Measurements from ENCODE around the gene ARHGEF35.
"Not testable (repeated sequence)": the region's sequence is repeated elsewhere in the genome, so short reads cannot be mapped to it uniquely, and the experiment has no call there.

The ARHGEF35 gene

DNA sequence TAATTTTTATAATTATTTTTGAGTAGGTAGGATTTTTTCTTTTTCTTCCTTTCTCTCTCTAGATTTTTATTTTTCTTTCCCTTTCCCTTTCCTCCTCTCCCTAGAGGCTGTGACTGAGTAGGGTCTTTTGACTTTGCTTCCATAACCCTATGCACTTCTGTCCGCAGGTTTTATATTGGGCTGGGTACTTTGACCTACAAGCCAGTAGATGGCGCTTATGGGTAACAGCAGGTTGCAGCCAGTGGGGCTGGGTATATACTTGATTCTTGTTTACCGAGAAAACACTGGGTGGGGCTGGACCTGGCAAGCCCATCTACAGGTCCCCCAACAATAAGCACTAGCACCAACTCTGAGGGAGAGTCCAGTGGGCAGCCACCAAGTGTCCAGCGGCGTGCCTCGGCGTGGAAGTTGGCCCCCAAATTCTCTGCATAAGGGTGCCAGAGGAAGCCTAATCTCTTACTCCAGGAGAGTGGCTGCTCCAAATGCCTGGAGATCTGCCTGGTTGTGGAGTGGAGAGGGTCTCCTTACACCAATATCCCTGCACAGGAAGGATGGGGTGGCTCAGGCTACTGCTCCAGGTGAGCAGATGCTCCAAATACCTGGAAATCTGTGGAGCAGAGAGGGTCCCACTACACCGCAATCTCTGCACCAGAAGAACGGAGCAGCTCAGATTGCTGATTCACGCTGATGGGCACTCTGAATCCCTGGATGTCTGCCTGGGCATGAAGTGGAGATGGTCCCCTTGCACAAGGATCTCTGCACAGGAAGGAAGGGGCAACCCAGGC lies 17.1 kb downstream of the ARHGEF35 start:
- peak; percentile 53 for DNase-seq

GRCh38 chr7:144174613-144175012 lies 21.0 kb downstream of the ARHGEF35 start:
- no peak for DNase-seq

- not testable (repeated sequence) for DNase-seq
Measured at GRCh38 chr7:144171594-144172350, 23.9 kb downstream of the ARHGEF35 start.

DNA sequence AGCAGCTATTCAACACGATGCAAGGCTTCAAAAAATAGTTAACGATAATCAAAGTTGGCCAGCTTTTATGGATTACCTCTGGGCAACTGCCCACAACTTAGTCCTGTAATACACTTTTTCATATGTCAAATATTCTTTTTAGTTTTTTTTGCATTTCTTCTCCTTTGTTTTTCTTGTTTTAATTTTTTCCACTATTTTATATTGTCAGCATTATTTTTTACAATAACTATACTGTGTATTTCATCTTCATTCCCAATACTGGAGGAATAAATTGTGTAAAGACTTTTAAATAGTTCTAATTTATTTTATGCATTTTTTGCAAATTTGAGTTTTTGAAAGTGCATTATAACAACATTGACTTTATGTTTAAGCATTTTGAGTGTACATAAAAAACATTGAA lies 30.8 kb downstream of the ARHGEF35 start:
- DNase-seq: no peak

DNA sequence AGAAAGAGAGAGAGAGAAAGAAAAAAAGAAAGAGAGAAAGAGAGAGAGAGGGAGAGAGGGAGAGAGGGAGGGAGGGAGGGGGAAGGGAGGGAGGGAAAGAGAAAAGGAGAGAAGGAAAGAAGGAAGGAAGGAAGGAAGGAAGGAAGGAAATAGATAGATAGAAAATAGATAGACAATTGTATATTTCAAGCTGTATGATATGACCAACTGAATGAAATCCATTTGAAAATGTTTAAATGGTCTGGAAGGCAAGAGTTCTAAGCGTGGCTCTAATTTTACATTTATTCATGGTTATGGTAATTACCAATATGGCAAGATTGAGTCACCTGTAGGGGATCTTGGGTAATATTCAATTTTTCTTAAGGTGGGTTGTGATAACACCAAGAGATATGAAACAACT lies 36.8 kb downstream of the ARHGEF35 start:
- DNase-seq: no peak

DNA sequence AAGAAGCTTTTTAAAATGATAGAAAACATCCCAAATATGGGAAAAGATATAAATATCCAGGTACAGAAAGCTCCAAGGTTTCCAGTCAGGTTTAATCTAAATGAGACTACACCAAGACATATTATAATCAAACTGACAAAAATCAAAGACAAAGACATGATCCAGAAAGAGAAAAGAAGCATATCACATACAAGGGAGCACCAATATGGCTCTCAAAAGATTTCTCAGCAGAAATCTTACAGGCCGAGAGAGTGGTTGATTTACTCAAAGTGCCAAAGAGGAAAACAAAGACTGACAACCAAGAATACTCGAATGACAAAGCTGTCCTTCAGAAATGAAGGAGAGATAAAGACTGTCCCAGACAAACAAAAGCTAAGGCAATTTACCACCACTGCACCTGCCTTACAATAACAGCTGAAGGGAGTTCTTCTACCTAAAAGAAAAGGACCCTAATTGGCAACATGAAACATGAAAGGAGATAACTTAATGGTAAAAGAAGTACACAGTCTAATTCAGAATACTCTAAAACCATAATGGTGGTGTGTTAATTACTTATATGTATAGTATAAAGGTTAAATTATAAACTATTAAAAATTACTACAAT lies 47.3 kb downstream of the ARHGEF35 start:
- DNase-seq: no peak

DNA sequence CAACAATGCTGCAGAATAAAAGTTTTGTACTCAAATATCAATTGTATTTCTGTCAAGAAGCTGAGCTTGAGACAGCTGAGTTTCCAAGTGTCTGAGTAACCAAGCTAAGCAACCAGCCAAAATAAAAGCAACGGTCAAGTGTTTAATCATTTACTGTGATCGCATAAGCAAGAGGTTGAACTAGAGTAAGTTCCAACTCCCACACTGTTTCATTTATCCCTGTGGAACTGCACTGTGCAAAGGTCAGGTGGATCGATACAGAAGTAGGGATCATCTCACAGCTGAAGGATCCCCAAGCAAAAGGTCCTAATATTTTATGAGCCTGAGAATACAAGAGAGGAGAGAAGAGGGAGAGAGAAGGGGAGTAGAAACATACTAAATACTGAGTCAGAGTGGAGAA lies 51.2 kb downstream of the ARHGEF35 start:
- DNase-seq: no peak

- no peak for DNase-seq
Measured at GRCh38 chr7:144142187-144142586, 53.4 kb downstream of the ARHGEF35 start.

GRCh38 chr7:144137501-144137900 lies 58.1 kb downstream of the ARHGEF35 start:
- DNase-seq: no peak

Measured in activated CD4-positive, alpha-beta T cell treated with anti-CD3 and anti-CD28 coated beads, Interleukin-2, Interleukin-6, amounts not matched to agents 100 ng/mL and 50 ng/mL, durations not matched to agents 16 hours and 8 hours (primary cell).